ENCODE results near the gene GUCY2F.

The GUCY2F gene

GRCh38 chrX:109360301-109360700, 121.6 kb downstream of the GUCY2F start:
- no peak for DNase-seq (ENCODE audit: low read depth in 2 of 2)
- no peak for TF ChIP-seq CTCF (IDR thresholded peaks at IDR 0.05; ENCODE audit: low read depth, low read length)
- H3K4me3 ChIP-seq (replicated peaks in 1 of 2; ENCODE audit: low read depth in 2 of 2, low read length in 2 of 2) = no peak overlapping the region

- H3K4me3 ChIP-seq (replicated peaks in 1 of 2; ENCODE audit: low read depth in 2 of 2, low read length in 2 of 2) = no peak overlapping the region
- TF ChIP-seq CTCF (IDR thresholded peaks at IDR 0.05; ENCODE audit: low read depth, low read length) = no peak
- DNase-seq (ENCODE audit: low read depth in 2 of 2) = no peak
Observed at GRCh38 chrX:109357706-109358105, 124.2 kb downstream of the GUCY2F start.

- no peak overlapping the region for H3K4me3 ChIP-seq (replicated peaks in 1 of 2; ENCODE audit: low read depth in 2 of 2, low read length in 2 of 2)
- no peak for TF ChIP-seq CTCF (IDR thresholded peaks at IDR 0.05; ENCODE audit: low read depth, low read length)
- DNase-seq (ENCODE audit: low read depth in 2 of 2) = no peak
Observed at GRCh38 chrX:109356684-109357083, 125.2 kb downstream of the GUCY2F start.

- DNase-seq (ENCODE audit: low read depth in 2 of 2) = peak; percentile 67 to 72
- no peak for TF ChIP-seq CTCF (IDR thresholded peaks at IDR 0.05; ENCODE audit: low read depth, low read length)
- no peak overlapping the region for H3K4me3 ChIP-seq (replicated peaks in 1 of 2; ENCODE audit: low read depth in 2 of 2, low read length in 2 of 2)
Observed at GRCh38 chrX:109352066-109352588, 129.8 kb downstream of the GUCY2F start.

GRCh38 chrX:109351557-109351956, 130.3 kb downstream of the GUCY2F start:
- TF ChIP-seq CTCF (IDR thresholded peaks at IDR 0.05; ENCODE audit: low read depth, low read length) = no peak
- H3K4me3 ChIP-seq (replicated peaks in 1 of 2; ENCODE audit: low read depth in 2 of 2, low read length in 2 of 2) = no peak overlapping the region
- peak in 1 of 2 donors; percentile 20 for DNase-seq (ENCODE audit: low read depth in 2 of 2)

- no peak for DNase-seq (ENCODE audit: low read depth in 2 of 2)
- H3K4me3 ChIP-seq (replicated peaks in 1 of 2; ENCODE audit: low read depth in 2 of 2, low read length in 2 of 2) = no peak overlapping the region
Observed at GRCh38 chrX:109350551-109350950, 131.3 kb downstream of the GUCY2F start.

More at GRCh38 chrX:109350551-109350950, 131.3 kb downstream of the GUCY2F start:
- no peak for TF ChIP-seq CTCF (IDR thresholded peaks at IDR 0.05; ENCODE audit: low read depth, low read length)

Measured in cardiac fibroblast (primary cell).